Gastroesophageal sphincter (tissue), 3 donors: Measurements from ENCODE around the gene PPM1H.

Experiments
- CTCF ChIP-seq, 4 experiments: fragments of 200-600 bp in 2 of 4; fragments of 450-650 bp in 2 of 4; sonication (generic) in 1 of 4; IDR thresholded peaks; one replicate each; pipeline ENCODE4 v1.5.1; 2017 to 2019; ENCODE audit warnings: antibody characterized with exemption in 4 of 4, mild to moderate bottlenecking in 2 of 4, moderate library complexity in 2 of 4
- EP300 ChIP-seq: sonication (generic); formaldehyde crosslinking; IDR thresholded peaks from one replicate; pipeline ENCODE4 v1.6.1; 2017; ENCODE audit warnings: antibody characterized with exemption, mild to moderate bottlenecking
- POLR2A ChIP-seq, 2 donors: fragments of 450-650 bp; IDR thresholded peaks; one replicate each; pipeline ENCODE4 v1.6.1; 2017; ENCODE audit warnings: antibody characterized with exemption in 2 of 2, mild to moderate bottlenecking in 2 of 2, moderate library complexity in 1 of 2
- POLR2AphosphoS5 ChIP-seq: sonication (generic); formaldehyde crosslinking; IDR thresholded peaks from one replicate; pipeline ENCODE4 v1.6.1; 2017; ENCODE audit warnings: antibody characterized with exemption

GRCh38 chr12:62977418-62977817, 42.5 kb upstream of the PPM1H start:
- TF ChIP-seq POLR2A (IDR thresholded peaks at IDR 0.05) (no peak), CTCF (IDR thresholded peaks at IDR 0.05) (no peak), POLR2AphosphoS5 (no peak), EP300 (no peak)
